Activated CD8-positive, alpha-beta memory T cell treated with anti-CD3 and anti-CD28 coated beads, Interleukin-2, amount 50 U/mL, for 24 hours (primary cell): ENCODE results near the gene LCE3E.

ENCODE experiments used
- DNase-seq: peaks from one replicate; pipeline ENCODE4 v3.0.0-alpha.2; 2020; ENCODE audit errors: extremely low read depth

Gene LCE3E

DNA sequence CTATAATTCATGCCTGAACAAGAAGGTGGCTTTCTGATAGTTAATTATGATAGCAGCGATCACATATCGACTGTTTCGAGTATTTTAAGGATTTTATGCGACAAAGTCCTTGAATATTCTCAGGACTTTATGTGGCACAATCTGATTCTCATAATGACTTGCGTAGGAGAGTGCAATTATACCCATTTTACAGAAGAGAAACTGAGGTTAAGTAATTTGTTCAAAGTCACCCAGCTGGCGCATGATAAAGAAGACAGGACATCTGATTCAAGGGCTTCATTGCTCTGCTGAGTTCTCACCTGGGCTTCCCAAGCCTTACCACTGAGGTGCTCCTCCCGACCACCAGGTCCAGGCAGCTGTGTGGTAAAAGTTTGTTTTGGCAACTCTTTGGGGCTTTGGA is 50.5 kb downstream of the LCE3E start:
- no peak for DNase-seq
